Measurements from ENCODE around the gene TCF7L2. TPM values are rescaled to one million over a fixed set of nuclear protein-coding genes. Genes with fewer than 3 reads are reported as not detected.

TCF7L2 gene
- total RNA-seq, 3 donors from 2014 or later, result 33.1 to 44.2 (median 34.1) TPM

- no peak for TF ChIP-seq POLR2AphosphoS5 (IDR thresholded peaks at IDR 0.05)
- no peak for TF ChIP-seq POLR2A (IDR thresholded peaks at IDR 0.05)
- TF ChIP-seq, protein P1, sequence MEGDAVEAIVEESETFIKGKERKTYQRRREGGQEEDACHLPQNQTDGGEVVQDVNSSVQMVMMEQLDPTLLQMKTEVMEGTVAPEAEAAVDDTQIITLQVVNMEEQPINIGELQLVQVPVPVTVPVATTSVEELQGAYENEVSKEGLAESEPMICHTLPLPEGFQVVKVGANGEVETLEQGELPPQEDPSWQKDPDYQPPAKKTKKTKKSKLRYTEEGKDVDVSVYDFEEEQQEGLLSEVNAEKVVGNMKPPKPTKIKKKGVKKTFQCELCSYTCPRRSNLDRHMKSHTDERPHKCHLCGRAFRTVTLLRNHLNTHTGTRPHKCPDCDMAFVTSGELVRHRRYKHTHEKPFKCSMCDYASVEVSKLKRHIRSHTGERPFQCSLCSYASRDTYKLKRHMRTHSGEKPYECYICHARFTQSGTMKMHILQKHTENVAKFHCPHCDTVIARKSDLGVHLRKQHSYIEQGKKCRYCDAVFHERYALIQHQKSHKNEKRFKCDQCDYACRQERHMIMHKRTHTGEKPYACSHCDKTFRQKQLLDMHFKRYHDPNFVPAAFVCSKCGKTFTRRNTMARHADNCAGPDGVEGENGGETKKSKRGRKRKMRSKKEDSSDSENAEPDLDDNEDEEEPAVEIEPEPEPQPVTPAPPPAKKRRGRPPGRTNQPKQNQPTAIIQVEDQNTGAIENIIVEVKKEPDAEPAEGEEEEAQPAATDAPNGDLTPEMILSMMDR (IDR thresholded peaks at IDR 0.05), result no peak
- H3K27ac ChIP-seq, result peak overlapping the region in 1 of 2 donors; percentile 6
- no peak overlapping the region for H3K4me3 ChIP-seq
- H3K4me1 ChIP-seq, result peaks cover 0 to 6% of the 10 kb centered on the region in 2 donors
- no peaks in the 10 kb centered on the region for H3K9me3 ChIP-seq
- H3K36me3 ChIP-seq, result no peaks in the 10 kb centered on the region
- intact Hi-C loops (cut with DNase I; ENCODE audit: low total_unique reads), result no loop called here
- H3K27me3 ChIP-seq, result no peaks in the 10 kb centered on the region
- no peak for DNase-seq (ENCODE audit: low spot score in 2 of 2)
Measured at GRCh38 chr10:113038183-113038582, 88.1 kb downstream of the TCF7L2 start.

DNA sequence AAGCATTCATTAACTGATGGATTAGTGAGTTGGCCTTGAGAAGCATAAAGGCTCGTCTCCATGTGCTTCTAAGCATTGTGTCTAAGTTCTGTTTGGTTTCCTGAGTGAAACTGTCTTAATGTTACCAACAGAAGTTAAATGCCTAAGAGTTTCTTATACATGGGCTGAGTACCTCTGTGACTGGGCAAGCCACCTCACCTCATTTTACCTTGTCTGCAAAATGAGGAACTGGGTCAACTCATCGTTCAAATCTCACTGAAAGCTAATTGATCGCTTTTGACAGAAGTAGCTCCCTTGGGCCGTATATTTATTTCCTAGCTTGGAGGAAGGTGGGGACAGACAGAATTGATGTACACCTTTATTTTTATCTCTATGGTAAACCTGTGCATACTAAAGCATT, 88.9 kb downstream of the TCF7L2 start:
- H3K27ac ChIP-seq, result no peak overlapping the region
- intact Hi-C loops (cut with DNase I; ENCODE audit: low total_unique reads), result no loop called here
- H3K27me3 ChIP-seq, result no peaks in the 10 kb centered on the region
- no peak for DNase-seq (ENCODE audit: low spot score in 2 of 2)
- no peaks in the 10 kb centered on the region for H3K36me3 ChIP-seq
- no peaks in the 10 kb centered on the region for H3K9me3 ChIP-seq
- TF ChIP-seq POLR2A (IDR thresholded peaks at IDR 0.05) (no peak), POLR2AphosphoS5 (IDR thresholded peaks at IDR 0.05) (no peak)
- TF ChIP-seq, protein P1 (IDR thresholded peaks at IDR 0.05), result no peak
- H3K4me3 ChIP-seq, result no peak overlapping the region
- peaks cover 0 to 6% of the 10 kb centered on the region in 2 donors for H3K4me1 ChIP-seq

GRCh38 chr10:113041324-113041723, 91.3 kb downstream of the TCF7L2 start:
- DNase-seq (ENCODE audit: low spot score in 2 of 2), result no peak
- H3K36me3 ChIP-seq, result no peaks in the 10 kb centered on the region
- H3K9me3 ChIP-seq, result no peaks in the 10 kb centered on the region
- intact Hi-C loops (cut with DNase I; ENCODE audit: low total_unique reads), result no loop called here
- no peak overlapping the region for H3K4me3 ChIP-seq
- no peaks in the 10 kb centered on the region for H3K27me3 ChIP-seq
- no peak for TF ChIP-seq POLR2AphosphoS5 (IDR thresholded peaks at IDR 0.05)
- TF ChIP-seq POLR2A (IDR thresholded peaks at IDR 0.05), result no peak
- TF ChIP-seq, protein P1 (IDR thresholded peaks at IDR 0.05), result no peak
- H3K4me1 ChIP-seq, result peaks cover 0 to 8% of the 10 kb centered on the region in 2 donors
- peak overlapping the region in 1 of 2 donors; percentile 45 for H3K27ac ChIP-seq

DNA sequence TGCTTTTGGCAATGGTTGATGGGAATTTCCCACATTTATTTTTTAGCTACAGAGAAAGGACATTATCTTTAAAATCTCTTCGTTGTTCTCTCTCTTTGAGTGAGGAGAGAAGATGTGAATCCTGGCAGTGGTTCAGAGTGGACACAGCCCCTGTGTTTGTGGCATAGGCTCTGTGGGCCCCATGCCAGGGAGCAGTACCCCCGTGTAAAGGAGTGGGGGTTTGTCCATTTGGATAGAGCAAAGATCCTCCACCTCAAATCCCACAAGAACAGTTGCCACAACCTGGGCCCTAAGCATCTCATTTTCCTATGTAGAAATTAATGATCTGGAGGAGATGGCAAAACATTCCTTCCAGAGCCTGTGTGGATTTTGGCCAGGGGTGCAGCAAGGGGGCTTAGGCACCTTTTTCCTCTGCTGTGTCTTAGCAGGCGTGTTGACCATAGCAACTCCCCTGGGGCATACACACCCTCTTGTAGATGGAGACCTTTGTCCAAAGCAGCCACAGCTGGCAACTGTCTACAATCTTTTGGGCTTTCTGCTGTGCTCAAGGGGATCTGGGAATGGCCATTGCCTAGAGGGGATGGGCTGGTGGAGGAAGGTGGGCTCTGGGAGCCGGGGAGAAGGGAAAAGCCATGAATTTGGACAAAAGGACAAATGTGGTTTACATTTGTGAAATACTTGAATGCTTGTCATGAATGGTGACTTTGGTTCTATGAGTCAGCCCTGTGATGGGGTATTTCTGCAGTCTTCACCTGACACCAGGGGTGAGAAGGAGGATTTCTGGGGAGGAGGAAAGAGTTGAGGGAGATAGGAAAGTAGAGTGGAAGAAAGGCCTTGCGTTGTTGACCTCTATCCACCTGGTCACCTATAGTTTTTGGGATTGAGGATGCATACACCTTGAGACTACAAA, 92.0 kb downstream of the TCF7L2 start:
- Histone ChIP-seq H3K36me3 (no peaks in the 10 kb centered on the region), H3K27me3 (no peaks in the 10 kb centered on the region), H3K9me3 (no peaks in the 10 kb centered on the region), H3K27ac (peak overlapping the region; percentile 59 to 80), H3K4me3 (no peak overlapping the region), H3K4me1 (peaks cover 0 to 8% of the 10 kb centered on the region in 2 donors)
- TF ChIP-seq, protein P1 (IDR thresholded peaks at IDR 0.05), result no peak
- TF ChIP-seq POLR2AphosphoS5 (IDR thresholded peaks at IDR 0.05), result no peak
- TF ChIP-seq POLR2A (IDR thresholded peaks at IDR 0.05), result no peak
- DNase-seq (ENCODE audit: low spot score in 2 of 2), result no peak
- intact Hi-C loops (cut with DNase I; ENCODE audit: low total_unique reads), result no loop called here

GRCh38 chr10:113042868-113043267, 92.8 kb downstream of the TCF7L2 start:
- peak overlapping the region; percentile 59 to 80 for H3K27ac ChIP-seq
- intact Hi-C loops (cut with DNase I; ENCODE audit: low total_unique reads), result no loop called here
- H3K9me3 ChIP-seq, result no peaks in the 10 kb centered on the region
- no peaks in the 10 kb centered on the region for H3K27me3 ChIP-seq
- H3K4me1 ChIP-seq, result peaks cover 0 to 8% of the 10 kb centered on the region in 2 donors
- no peak for TF ChIP-seq POLR2AphosphoS5 (IDR thresholded peaks at IDR 0.05)
- TF ChIP-seq, protein P1 (IDR thresholded peaks at IDR 0.05), result no peak
- TF ChIP-seq POLR2A (IDR thresholded peaks at IDR 0.05), result no peak
- H3K4me3 ChIP-seq, result no peak overlapping the region
- no peaks in the 10 kb centered on the region for H3K36me3 ChIP-seq
- DNase-seq (ENCODE audit: low spot score in 2 of 2), result no peak
